ENCODE results near the gene MX1. TPM values are rescaled to one million over a fixed set of nuclear protein-coding genes. Genes with fewer than 3 reads are reported as not detected.

The MX1 gene
- total and polyA plus RNA-seq, 2 of the 13 experiments (the other 11 are each of a cell fraction or from before 2014, with no cell fraction given) = 2.6 to 5.8 TPM

GRCh38 chr21:41419921-41420862 lies 5.8 kb upstream of the MX1 start (continued):
- TF ChIP-seq ZNF101 (CRISPR knock-in tag; IDR thresholded peaks at IDR 0.05; ENCODE audit: borderline replicate concordance, low read depth) = no peak
- no peak for TF ChIP-seq ZBTB1 (CRISPR knock-in tag; IDR thresholded peaks at IDR 0.05; ENCODE audit: borderline replicate concordance)
- no peak; the same call in 1 of the 2 replicates for TF ChIP-seq RAD21 (CRISPR knock-in tag; IDR thresholded peaks at IDR 0.05)
- TF ChIP-seq MXD1 (CRISPR knock-in tag; IDR thresholded peaks at IDR 0.05) = no peak
- no peak for TF ChIP-seq SRSF9 (IDR thresholded peaks at IDR 0.05; ENCODE audit: borderline replicate concordance, insufficient read depth, low read depth, low read length, poor library complexity, severe bottlenecking)
- TF ChIP-seq BORCS8-MEF2B (CRISPR knock-in tag; IDR thresholded peaks at IDR 0.05) = no peak
- no peak for TF ChIP-seq ARID5B (CRISPR knock-in tag; IDR thresholded peaks at IDR 0.05)
- TF ChIP-seq HINFP (CRISPR knock-in tag; IDR thresholded peaks at IDR 0.05; ENCODE audit: low read depth) = no peak
- no peak for TF ChIP-seq GLI4 (CRISPR knock-in tag; IDR thresholded peaks at IDR 0.05; ENCODE audit: borderline replicate concordance)
- no peak for TF ChIP-seq E2F2 (CRISPR knock-in tag; IDR thresholded peaks at IDR 0.05; ENCODE audit: borderline replicate concordance)
- no peak for TF ChIP-seq HOMEZ (CRISPR knock-in tag; IDR thresholded peaks at IDR 0.05; ENCODE audit: low read depth)
- no peak for TF ChIP-seq MLLT10 (CRISPR knock-in tag; IDR thresholded peaks at IDR 0.05)
- TF ChIP-seq THAP11 (CRISPR knock-in tag; IDR thresholded peaks at IDR 0.05) = 0 out of 2 replicates have a peak, but pooled peaks have one; percentile 13
- TF ChIP-seq ZNF7 (CRISPR knock-in tag; IDR thresholded peaks at IDR 0.05) = no peak
- no peak for TF ChIP-seq PTBP1 (IDR thresholded peaks at IDR 0.05; ENCODE audit: low read depth, low read length, poor library complexity, severe bottlenecking)
- no peak for TF ChIP-seq SALL2 (CRISPR knock-in tag; IDR thresholded peaks at IDR 0.05)
- no peak for TF ChIP-seq RBAK (CRISPR knock-in tag; IDR thresholded peaks at IDR 0.05)

Data from HepG2 (cell line).